ENCODE measurements around the gene ADORA3. TPM values are rescaled to one million over a fixed set of nuclear protein-coding genes. Genes with fewer than 3 reads are reported as not detected.

The ADORA3 gene
- total and polyA plus RNA-seq, 2 of the 8 experiments (the other 6 are each of a cell fraction or from before 2014, with no cell fraction given) = 0.03 TPM; not detected in 1

DNA sequence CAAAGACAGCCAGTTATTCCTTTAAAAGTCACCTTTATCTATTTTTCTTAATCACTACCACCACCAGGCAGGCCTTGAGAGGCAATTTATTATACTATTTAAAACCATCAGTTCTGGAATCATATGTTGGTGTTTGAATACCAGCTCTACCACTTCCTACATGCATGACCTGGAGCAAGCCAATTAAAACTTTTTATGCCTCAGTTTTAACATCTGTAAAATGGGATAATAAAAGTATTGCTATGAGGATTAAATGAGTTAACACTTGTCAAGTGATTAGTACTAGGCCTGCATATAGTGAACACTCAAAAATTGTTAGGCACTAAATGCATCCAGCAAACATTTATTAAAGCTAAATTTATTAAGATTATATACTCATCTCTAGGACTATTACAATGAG is 49.2 kb upstream of the ADORA3 start (continued):
- TF ChIP-seq CTBP2 (IDR thresholded peaks at IDR 0.05; ENCODE audit: borderline replicate concordance, insufficient read depth, insufficient read length, low read length) = no peak
- TF ChIP-seq, protein P1, sequence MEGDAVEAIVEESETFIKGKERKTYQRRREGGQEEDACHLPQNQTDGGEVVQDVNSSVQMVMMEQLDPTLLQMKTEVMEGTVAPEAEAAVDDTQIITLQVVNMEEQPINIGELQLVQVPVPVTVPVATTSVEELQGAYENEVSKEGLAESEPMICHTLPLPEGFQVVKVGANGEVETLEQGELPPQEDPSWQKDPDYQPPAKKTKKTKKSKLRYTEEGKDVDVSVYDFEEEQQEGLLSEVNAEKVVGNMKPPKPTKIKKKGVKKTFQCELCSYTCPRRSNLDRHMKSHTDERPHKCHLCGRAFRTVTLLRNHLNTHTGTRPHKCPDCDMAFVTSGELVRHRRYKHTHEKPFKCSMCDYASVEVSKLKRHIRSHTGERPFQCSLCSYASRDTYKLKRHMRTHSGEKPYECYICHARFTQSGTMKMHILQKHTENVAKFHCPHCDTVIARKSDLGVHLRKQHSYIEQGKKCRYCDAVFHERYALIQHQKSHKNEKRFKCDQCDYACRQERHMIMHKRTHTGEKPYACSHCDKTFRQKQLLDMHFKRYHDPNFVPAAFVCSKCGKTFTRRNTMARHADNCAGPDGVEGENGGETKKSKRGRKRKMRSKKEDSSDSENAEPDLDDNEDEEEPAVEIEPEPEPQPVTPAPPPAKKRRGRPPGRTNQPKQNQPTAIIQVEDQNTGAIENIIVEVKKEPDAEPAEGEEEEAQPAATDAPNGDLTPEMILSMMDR (IDR thresholded peaks at IDR 0.05; ENCODE audit: control extremely low read depth in 1 of 3, insufficient read depth in 1 of 3, low read depth in 1 of 3, low read length in 3 of 3) = no peak
- no peak for TF ChIP-seq GTF2F1 (IDR thresholded peaks at IDR 0.05; ENCODE audit: borderline replicate concordance, low read depth, low read length)
- no peak for TF ChIP-seq TCF12 (IDR thresholded peaks at IDR 0.05; ENCODE audit: low read depth, low read length)

All from H1 (cell line).